ENCODE results near the gene RNF115. TPM values are rescaled to one million over a fixed set of nuclear protein-coding genes. Genes with fewer than 3 reads are reported as not detected.

Gene RNF115
- total RNA-seq, 1 experiment from 2014 or later = 11.5 TPM

DNA sequence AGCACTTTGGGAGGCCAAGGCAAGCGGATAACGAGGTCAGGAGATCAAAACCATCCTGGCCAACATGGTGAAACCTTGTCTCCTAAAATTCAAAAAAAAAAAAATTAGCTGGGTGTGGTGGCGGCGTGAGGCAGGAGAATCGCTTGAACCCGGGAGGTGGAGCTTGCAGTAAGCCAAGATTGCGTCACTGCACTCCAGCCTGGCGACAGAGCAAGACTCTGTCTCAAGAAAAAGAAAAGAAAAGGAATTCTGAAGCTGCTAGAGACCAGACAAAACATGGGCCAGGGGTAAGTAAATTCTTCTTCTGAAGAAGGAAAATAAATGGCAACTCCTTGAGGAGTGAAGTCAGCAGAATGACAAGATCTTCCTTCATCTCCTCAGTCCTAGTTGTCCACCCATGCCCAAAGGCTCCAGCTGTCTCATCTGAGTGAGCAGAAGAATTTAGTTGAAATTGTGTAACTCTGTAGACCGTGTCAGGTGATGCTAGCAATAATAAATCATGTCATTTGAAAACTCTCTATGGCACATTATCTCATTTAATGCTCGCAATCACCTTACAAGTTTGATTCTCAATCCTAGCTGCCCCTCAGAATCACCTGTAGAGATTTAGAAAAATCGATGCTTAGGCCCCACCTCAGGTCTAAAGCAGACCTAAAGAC lies 131.0 kb downstream of the RNF115 start:
- no peak overlapping the region for H3K4me3 ChIP-seq (ENCODE audit: insufficient read depth, low read depth, low read length)
- no peaks in the 10 kb centered on the region for H3K27me3 ChIP-seq (ENCODE audit: control insufficient read depth, insufficient read depth, low read length)
- H3K36me3 ChIP-seq (replicated peaks; ENCODE audit: control insufficient read depth, insufficient read depth, low read length) = no peaks in the 10 kb centered on the region
- no peak for DNase-seq

DNA sequence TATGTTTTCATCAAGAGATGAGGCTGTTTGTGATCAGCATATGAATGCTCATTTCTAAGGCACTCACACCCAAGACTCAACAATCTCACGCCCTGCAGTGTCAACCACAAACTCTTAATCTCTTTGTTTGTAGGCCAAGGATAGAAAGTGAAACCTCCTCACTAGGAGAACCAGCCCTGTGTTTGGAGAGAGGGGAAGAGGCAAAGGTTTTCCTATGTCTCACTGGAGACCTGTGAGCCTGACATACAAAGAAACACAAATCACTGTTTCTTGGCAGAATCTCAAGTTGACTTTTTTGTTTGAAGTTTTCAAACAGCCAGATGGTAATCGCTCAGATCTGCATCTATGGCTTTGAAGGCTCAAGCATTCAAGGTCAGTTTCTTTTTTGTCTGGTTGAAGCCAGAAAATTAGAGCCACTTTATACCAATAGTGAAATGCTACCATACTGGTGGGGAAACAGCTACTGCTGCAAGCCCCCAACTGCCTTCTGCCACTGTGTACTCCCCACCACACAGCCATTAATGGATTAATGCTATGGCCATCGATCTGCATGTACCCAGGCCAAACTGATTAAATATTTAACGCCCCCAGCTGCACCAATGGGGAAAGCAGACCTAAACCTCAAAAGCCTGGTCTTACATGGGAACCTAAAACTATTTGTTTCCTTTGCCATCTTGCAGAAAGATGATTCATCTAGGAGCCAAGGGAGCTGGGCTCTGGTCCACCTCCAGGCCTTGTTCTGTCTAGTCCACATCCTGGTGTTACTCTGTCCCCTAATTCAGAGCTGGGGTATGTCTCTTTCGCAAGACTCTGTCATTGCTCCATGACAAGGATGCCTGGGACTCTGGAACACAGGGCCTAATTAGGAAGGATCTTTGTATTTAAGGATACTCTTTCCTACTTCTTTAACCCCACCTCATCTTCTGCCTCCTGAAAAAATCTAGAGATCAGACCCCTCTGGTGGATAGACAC lies 133.0 kb downstream of the RNF115 start:
- Histone ChIP-seq H3K27me3 (ENCODE audit: control insufficient read depth, insufficient read depth, low read length) (no peaks in the 10 kb centered on the region), H3K4me3 (ENCODE audit: insufficient read depth, low read depth, low read length) (no peak overlapping the region)
- DNase-seq = peak; percentile 30

DNA sequence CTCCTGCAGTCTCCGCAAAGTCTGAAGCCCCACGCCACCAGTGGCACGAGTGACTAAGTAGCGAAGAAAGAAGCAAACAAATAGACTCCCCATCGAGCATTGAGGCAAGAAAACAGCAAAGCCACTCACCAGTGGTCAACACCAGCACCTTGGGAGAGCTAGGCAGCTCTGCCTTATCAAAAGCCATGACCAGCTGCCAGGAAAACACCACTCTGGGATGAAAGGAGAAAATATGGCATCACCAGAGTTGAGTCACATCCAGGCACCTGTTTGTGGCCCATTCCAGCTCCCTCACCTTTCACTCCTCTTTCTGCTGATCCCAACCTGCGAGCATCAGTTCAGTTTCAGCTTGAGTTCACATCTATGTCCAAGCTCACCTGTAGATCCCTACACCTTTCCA lies 134.0 kb downstream of the RNF115 start:
- no peak overlapping the region for H3K4me3 ChIP-seq (ENCODE audit: insufficient read depth, low read depth, low read length)
- no peak for DNase-seq

More for the DNA sequence above, 133.0 kb downstream of the RNF115 start:
- no peaks in the 10 kb centered on the region for H3K36me3 ChIP-seq (replicated peaks; ENCODE audit: control insufficient read depth, insufficient read depth, low read length)

DNA sequence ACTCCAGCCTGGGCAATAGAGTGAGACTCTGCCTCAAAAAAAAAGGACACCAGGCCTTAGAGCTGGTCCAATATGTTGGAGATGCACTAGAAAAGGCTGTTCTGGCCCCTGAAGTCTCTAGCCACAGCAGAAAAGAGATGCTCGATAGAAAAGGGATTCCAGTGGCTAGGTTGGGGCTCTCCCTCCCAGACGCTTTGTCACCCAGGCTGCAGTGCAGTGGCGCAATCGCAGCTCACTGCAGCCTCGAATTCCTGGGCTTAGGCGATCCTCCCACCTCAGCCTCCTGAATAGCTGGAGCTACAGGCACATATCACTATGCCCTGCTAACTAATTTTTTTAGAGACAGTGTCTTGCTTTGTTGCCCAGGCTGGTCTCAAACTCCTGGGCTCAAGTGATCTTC lies 135.0 kb downstream of the RNF115 start:
- H3K27me3 ChIP-seq (ENCODE audit: control insufficient read depth, insufficient read depth, low read length) = no peaks in the 10 kb centered on the region
- DNase-seq = no peak
- H3K36me3 ChIP-seq (replicated peaks; ENCODE audit: control insufficient read depth, insufficient read depth, low read length) = no peaks in the 10 kb centered on the region
- H3K4me3 ChIP-seq (ENCODE audit: insufficient read depth, low read depth, low read length) = no peak overlapping the region

More for the DNA sequence above, 134.0 kb downstream of the RNF115 start:
- no peaks in the 10 kb centered on the region for H3K36me3 ChIP-seq (replicated peaks; ENCODE audit: control insufficient read depth, insufficient read depth, low read length)
- no peaks in the 10 kb centered on the region for H3K27me3 ChIP-seq (ENCODE audit: control insufficient read depth, insufficient read depth, low read length)

Other genes starting within 250 kb of the RNF115 start
- gene GPR89A, start 216.1 kb downstream of the RNF115 start, total RNA-seq (2014; rRNA removed; shearing (Covaris generic)) = 26.7 and 29.9 TPM in 2 replicates
- 1.3 and 4.1 TPM in 2 replicates for gene PDZK1, start 116.7 kb downstream of the RNF115 start, total RNA-seq (2014; rRNA removed; shearing (Covaris generic))
- 0.35 TPM in 1 of 2 replicates, not detected in the other for gene CD160, start 104.6 kb downstream of the RNF115 start, total RNA-seq (2014; rRNA removed; shearing (Covaris generic))
- 44.3 and 45.1 TPM in 2 replicates for gene POLR3C, start 105 bp upstream of the RNF115 start, total RNA-seq (2014; rRNA removed; shearing (Covaris generic))
- gene NUDT17, start 21.5 kb upstream of the RNF115 start, total RNA-seq (2014; rRNA removed; shearing (Covaris generic)) = 4.4 and 8.8 TPM in 2 replicates
- 27.0 and 27.4 TPM in 2 replicates for gene PIAS3, start 35.0 kb upstream of the RNF115 start, total RNA-seq (2014; rRNA removed; shearing (Covaris generic))
- gene ANKRD35, start 61.8 kb upstream of the RNF115 start, total RNA-seq (2014; rRNA removed; shearing (Covaris generic)) = 0.22 and 0.52 TPM in 2 replicates
- gene ITGA10, start 86.0 kb upstream of the RNF115 start, total RNA-seq (2014; rRNA removed; shearing (Covaris generic)) = 0.10 and 0.22 TPM in 2 replicates
- gene PEX11B, start 94.6 kb upstream of the RNF115 start, total RNA-seq (2014; rRNA removed; shearing (Covaris generic)) = 22.9 and 28.0 TPM in 2 replicates
- 181 and 214 TPM in 2 replicates for gene RBM8A, start 103.4 kb upstream of the RNF115 start, total RNA-seq (2014; rRNA removed; shearing (Covaris generic))
- 23.0 and 24.3 TPM in 2 replicates for gene LIX1L, start 133.9 kb upstream of the RNF115 start, total RNA-seq (2014; rRNA removed; shearing (Covaris generic))
- gene ANKRD34A, start 140.5 kb upstream of the RNF115 start, total RNA-seq (2014; rRNA removed; shearing (Covaris generic)) = 0.52 and 0.62 TPM in 2 replicates
- 6.3 and 11.6 TPM in 2 replicates for gene POLR3GL, start 140.6 kb upstream of the RNF115 start, total RNA-seq (2014; rRNA removed; shearing (Covaris generic))
- gene TXNIP, start 172.5 kb upstream of the RNF115 start, total RNA-seq (2014; rRNA removed; shearing (Covaris generic)) = 24.6 and 90.7 TPM in 2 replicates
- gene HJV, start 197.6 kb upstream of the RNF115 start, total RNA-seq (2014; rRNA removed; shearing (Covaris generic)) = 0.24 and 1.2 TPM in 2 replicates